NCI-H128 (cell line): Measurements from ENCODE around the gene CBFA2T2.
A peak's percentile ranks its signal among the peaks of the same experiment; 100 is the strongest.
"Not testable (repeated sequence)": the region's sequence is repeated elsewhere in the genome, so short reads cannot be mapped to it uniquely, and the experiment has no call there.

Source experiments
- DNase-seq: peaks from one replicate; lab custom pipeline; 2025; ENCODE audit not compliant: unreplicated experiment; lab: John Stamatoyannopoulos, UW

The CBFA2T2 gene

GRCh38 chr20:33545763-33546162 is 55.9 kb downstream of the CBFA2T2 start:
- DNase-seq, result no peak

GRCh38 chr20:33549229-33549999 is 59.5 kb downstream of the CBFA2T2 start:
- DNase-seq, result no peak

GRCh38 chr20:33551778-33552177 is 61.9 kb downstream of the CBFA2T2 start:
- no peak for DNase-seq

- DNase-seq, result no peak
Measured at GRCh38 chr20:33552519-33552918, 62.6 kb downstream of the CBFA2T2 start.

- DNase-seq, result no peak
Measured at GRCh38 chr20:33553516-33553915, 63.6 kb downstream of the CBFA2T2 start.

GRCh38 chr20:33554914-33555420 is 65.1 kb downstream of the CBFA2T2 start:
- DNase-seq, result peak; percentile 92

- no peak for DNase-seq
Measured at GRCh38 chr20:33555755-33556154, 65.9 kb downstream of the CBFA2T2 start.

GRCh38 chr20:33556246-33556645 is 66.3 kb downstream of the CBFA2T2 start:
- DNase-seq, result no peak

GRCh38 chr20:33558348-33559144 is 68.7 kb downstream of the CBFA2T2 start:
- DNase-seq, result no peak

- no peak for DNase-seq
Measured at GRCh38 chr20:33559212-33559611, 69.3 kb downstream of the CBFA2T2 start.

GRCh38 chr20:33560026-33560425 is 70.1 kb downstream of the CBFA2T2 start:
- DNase-seq, result no peak

GRCh38 chr20:33561053-33561452 is 71.2 kb downstream of the CBFA2T2 start:
- not testable (repeated sequence) for DNase-seq

GRCh38 chr20:33561692-33562601 is 72.1 kb downstream of the CBFA2T2 start:
- DNase-seq, result peak; percentile 88

- no peak for DNase-seq
Measured at GRCh38 chr20:33563788-33564187, 73.9 kb downstream of the CBFA2T2 start.

GRCh38 chr20:33566781-33567603 is 77.1 kb downstream of the CBFA2T2 start:
- no peak for DNase-seq

GRCh38 chr20:33567949-33568348 is 78.1 kb downstream of the CBFA2T2 start:
- no peak for DNase-seq

- peak; percentile 93 for DNase-seq
Measured at GRCh38 chr20:33568378-33568777, 78.5 kb downstream of the CBFA2T2 start.

- DNase-seq, result no peak
Measured at GRCh38 chr20:33568868-33569801, 79.2 kb downstream of the CBFA2T2 start.

GRCh38 chr20:33569802-33570391 is 80.0 kb downstream of the CBFA2T2 start:
- DNase-seq, result no peak
